Medulla oblongata (tissue), 1 donor: ENCODE data around the gene CD300E.
"Not testable (repeated sequence)": the region's sequence is repeated elsewhere in the genome, so short reads cannot be mapped to it uniquely, and the experiment has no call there.

Experiments used
- DNase-seq: peaks from one replicate; pipeline ENCODE4 v3.0.0-alpha.2; 2015; ENCODE audit errors: extremely low spot score

The CD300E gene

GRCh38 chr17:74599023-74599399 lies 24.5 kb downstream of the CD300E start:
- peak; percentile 29 for DNase-seq

GRCh38 chr17:74598346-74599022 lies 25.1 kb downstream of the CD300E start:
- no peak for DNase-seq

- DNase-seq = no peak
Observed at GRCh38 chr17:74597069-74597790, 26.3 kb downstream of the CD300E start.

GRCh38 chr17:74595037-74595750 lies 28.3 kb downstream of the CD300E start:
- DNase-seq = no peak

- no peak for DNase-seq
Observed at GRCh38 chr17:74592087-74592990, 31.2 kb downstream of the CD300E start, which contains the start of gene CD300LD. Gene CD300LD, minus strand, starts transcription at chr17:74592283. Its CDS starts 81 bp downstream, at chr17:74592202.

GRCh38 chr17:74591503-74591902 lies 32.0 kb downstream of the CD300E start:
- no peak for DNase-seq

GRCh38 chr17:74585711-74586110 lies 37.8 kb downstream of the CD300E start:
- DNase-seq = no peak

- no peak for DNase-seq
Observed at GRCh38 chr17:74584292-74585060, 39.1 kb downstream of the CD300E start.

- no peak for DNase-seq
Observed at GRCh38 chr17:74582633-74583032, 40.9 kb downstream of the CD300E start.

- no peak for DNase-seq
Observed at GRCh38 chr17:74579900-74580299, 43.6 kb downstream of the CD300E start.

GRCh38 chr17:74578979-74579378 lies 44.6 kb downstream of the CD300E start:
- DNase-seq = peak; percentile 14

GRCh38 chr17:74574489-74575142 lies 48.9 kb downstream of the CD300E start:
- no peak for DNase-seq

- not testable (repeated sequence) for DNase-seq
Observed at GRCh38 chr17:74573635-74574034, 49.9 kb downstream of the CD300E start.

- no peak for DNase-seq
Observed at GRCh38 chr17:74573169-74573568, 50.4 kb downstream of the CD300E start.

GRCh38 chr17:74571621-74572270 lies 51.8 kb downstream of the CD300E start:
- no peak for DNase-seq

- peak; percentile 20 for DNase-seq
Observed at GRCh38 chr17:74569020-74570003, 54.2 kb downstream of the CD300E start.

- no peak for DNase-seq
Observed at GRCh38 chr17:74568106-74568873, 55.2 kb downstream of the CD300E start.

- DNase-seq = peak; percentile 61
Observed at GRCh38 chr17:74567397-74567796, 56.1 kb downstream of the CD300E start, which contains the start of gene CD300H. Gene CD300H, minus strand, starts transcription at chr17:74567509.
